HUES6 (cell line): Measurements from ENCODE around the gene ZBTB8OS.
"Not testable (repeated sequence)": the region's sequence is repeated elsewhere in the genome, so short reads cannot be mapped to it uniquely, and the experiment has no call there.

Experiments
- H3K27ac ChIP-seq: 2 replicates; pipeline ENCODE4 v1.7.0; 2013; ENCODE audit warnings: low read depth, mild to moderate bottlenecking, low read length, inconsistent platforms
- H3K27me3 ChIP-seq: 2 replicates; pipeline ENCODE4 v1.6.1; 2013; ENCODE audit warnings: low read length; ENCODE audit not compliant: control insufficient read depth, insufficient read depth
- H3K36me3 ChIP-seq: 2 replicates; pipeline ENCODE4 v1.6.1; 2013; ENCODE audit warnings: low read length; ENCODE audit not compliant: control insufficient read depth, insufficient read depth
- H3K4me1 ChIP-seq: 2 replicates; pipeline ENCODE4 v1.6.1; 2013; ENCODE audit warnings: low read length; ENCODE audit not compliant: control insufficient read depth, insufficient read depth
- H3K4me3 ChIP-seq: 2 replicates; pipeline ENCODE4 v1.5.1; 2013; ENCODE audit warnings: low read depth, low read length
- H3K9ac ChIP-seq: one replicate; pipeline ENCODE4 v1.6.1; 2013; ENCODE audit warnings: mild to moderate bottlenecking, low read length
- H3K9me3 ChIP-seq: 2 replicates; pipeline ENCODE4 v1.6.1; 2013; ENCODE audit warnings: low read depth, low read length; ENCODE audit not compliant: control insufficient read depth, insufficient read depth

The ZBTB8OS gene

DNA sequence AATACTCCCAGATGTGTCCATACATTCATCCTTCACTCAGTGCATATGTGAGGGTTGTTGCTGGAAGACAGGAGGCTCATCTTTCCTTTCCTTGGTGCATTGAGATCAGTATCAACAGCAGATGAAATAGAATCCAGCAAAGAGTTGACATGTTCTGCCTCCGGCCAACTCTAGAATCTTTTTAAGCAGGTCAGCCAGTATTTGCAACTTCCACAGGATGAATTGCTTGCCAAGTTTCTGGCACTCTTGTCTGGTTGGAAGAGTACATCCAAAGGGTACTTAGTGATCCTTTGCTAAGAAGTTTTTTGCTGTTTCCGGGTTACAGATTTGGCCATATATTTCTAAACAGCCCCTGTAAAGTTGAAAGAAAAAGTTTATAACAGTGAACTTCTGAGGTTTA is 31.2 kb upstream of the ZBTB8OS start:
- Histone ChIP-seq H3K36me3 (peaks cover 96% of the 10 kb centered on the region), H3K9me3 (no peaks in the 10 kb centered on the region), H3K4me1 (no peaks in the 10 kb centered on the region), H3K4me3 (no peak overlapping the region), H3K9ac (no peak overlapping the region), H3K27me3 (no peaks in the 10 kb centered on the region), H3K27ac (no peak overlapping the region)

DNA sequence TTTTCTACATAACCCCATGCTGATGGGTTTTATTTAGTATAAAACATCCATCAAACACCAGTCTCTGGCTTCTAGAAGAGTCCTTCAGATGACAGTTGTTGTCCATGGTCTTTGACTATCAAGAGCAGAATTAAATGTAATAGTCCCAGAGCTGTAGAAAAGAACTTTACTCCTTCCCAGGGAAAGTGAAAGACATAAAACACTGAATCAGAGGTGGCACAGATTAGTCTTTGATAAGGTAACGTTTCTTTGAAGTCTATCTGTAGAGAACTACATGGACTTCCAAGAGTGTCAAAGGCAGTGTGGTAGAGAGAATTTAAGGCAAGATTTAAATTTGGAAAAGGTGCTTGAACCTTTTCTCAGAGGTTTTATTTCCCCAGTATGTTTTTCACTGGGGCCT is 30.3 kb upstream of the ZBTB8OS start:
- peaks cover 96% of the 10 kb centered on the region for H3K36me3 ChIP-seq
- no peaks in the 10 kb centered on the region for H3K9me3 ChIP-seq
- H3K9ac ChIP-seq = no peak overlapping the region
- H3K4me3 ChIP-seq = no peak overlapping the region
- H3K27me3 ChIP-seq = no peaks in the 10 kb centered on the region
- no peaks in the 10 kb centered on the region for H3K4me1 ChIP-seq
- no peak overlapping the region for H3K27ac ChIP-seq

DNA sequence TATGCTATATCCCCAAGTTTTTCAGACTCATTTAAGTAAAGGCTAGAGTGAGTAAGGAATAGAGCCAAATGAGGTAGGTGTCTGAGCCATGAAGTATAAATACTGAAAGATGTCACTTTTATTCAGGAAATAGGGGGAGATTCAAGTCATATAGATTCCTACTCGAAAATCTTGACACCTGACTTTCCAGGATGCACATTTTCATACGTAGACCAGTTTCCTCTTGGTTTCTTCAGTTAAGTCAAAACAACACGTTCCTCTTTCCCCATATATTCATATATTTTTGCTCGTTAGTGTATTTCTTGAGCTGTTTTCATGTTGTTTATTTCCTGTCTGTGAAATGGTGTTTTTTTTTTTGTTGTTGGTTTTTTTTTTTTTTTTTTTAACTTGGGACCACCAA is 29.6 kb upstream of the ZBTB8OS start:
- H3K9me3 ChIP-seq, H3K4me3 ChIP-seq, H3K27me3 ChIP-seq, H3K4me1 ChIP-seq, H3K9ac ChIP-seq, H3K27ac ChIP-seq: not testable (repeated sequence)
- peaks cover 95% of the 10 kb centered on the region for H3K36me3 ChIP-seq

DNA sequence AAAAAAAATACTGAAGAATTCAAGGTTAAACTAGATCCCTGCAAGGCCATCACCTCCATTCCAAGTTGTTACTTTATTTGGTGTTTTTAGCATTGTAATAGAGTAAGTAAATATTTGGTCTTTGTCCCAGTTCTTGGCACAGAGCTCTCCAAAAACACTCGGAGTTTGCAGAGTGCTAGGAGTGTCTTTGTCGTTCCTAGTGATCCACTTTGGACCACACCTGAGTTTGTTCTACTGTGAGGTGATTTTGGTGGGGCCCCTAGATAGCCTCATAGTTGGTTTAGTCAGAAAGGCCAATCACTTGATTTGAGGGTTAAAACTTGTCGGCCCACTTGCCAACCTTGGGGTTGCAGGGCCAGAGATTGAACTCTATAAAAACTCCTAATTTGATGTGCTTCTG is 26.6 kb upstream of the ZBTB8OS start:
- no peak overlapping the region for H3K9ac ChIP-seq
- no peaks in the 10 kb centered on the region for H3K4me1 ChIP-seq
- H3K9me3 ChIP-seq = no peaks in the 10 kb centered on the region
- peaks cover 94% of the 10 kb centered on the region for H3K36me3 ChIP-seq
- no peaks in the 10 kb centered on the region for H3K27me3 ChIP-seq
- no peak overlapping the region for H3K4me3 ChIP-seq
- no peak overlapping the region for H3K27ac ChIP-seq

DNA sequence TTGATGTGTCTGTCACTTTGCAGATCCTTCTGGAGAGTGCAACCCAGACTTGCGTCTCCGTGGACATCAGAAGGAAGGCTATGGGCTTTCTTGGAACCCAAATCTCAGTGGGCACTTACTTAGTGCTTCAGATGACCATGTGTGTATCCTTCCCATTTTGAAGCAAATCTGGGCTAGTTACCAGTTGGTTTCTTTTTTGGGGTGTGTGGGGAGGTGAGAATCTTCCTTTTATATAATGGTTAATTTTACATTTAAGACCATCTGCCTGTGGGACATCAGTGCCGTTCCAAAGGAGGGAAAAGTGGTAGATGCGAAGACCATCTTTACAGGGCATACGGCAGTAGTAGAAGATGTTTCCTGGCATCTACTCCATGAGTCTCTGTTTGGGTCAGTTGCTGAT is 18.4 kb upstream of the ZBTB8OS start:
- H3K27me3 ChIP-seq, H3K4me3 ChIP-seq, H3K27ac ChIP-seq, H3K9me3 ChIP-seq, H3K9ac ChIP-seq, H3K4me1 ChIP-seq: not testable (repeated sequence)
- H3K36me3 ChIP-seq = peaks cover 96% of the 10 kb centered on the region

DNA sequence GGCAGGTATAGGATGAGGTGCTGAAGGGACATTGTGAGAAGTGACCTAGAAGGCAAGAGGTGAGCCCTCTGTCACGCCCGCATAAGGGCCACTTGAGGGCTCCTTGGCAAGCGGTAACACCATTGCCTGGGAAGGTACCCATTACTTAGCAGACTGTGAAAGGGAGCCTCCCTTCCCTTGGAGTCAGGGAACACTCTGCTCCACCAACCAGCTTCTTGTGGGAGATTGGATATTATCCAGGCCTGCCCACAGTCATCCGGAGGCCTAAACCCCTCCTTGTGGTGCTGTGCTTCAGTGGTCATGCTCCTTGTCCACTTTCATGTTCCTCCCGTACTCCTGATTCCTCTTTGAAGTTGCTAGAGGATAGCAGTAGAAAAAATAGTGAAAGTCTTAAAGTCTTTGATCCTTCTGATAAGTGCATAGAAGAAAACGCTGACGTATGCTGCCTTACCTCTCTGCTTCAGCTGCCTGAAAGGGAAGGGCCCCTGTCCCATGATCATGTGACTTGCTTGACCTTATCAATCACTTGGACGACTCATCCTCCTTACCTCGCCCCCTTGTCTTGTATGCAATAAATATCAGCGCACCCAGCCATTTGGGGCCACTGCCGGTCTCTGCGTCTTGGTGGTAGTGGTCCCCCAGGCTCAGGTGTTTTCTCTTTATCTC is 16.7 kb upstream of the ZBTB8OS start:
- Histone ChIP-seq H3K27ac (no peak overlapping the region), H3K4me3 (no peak overlapping the region), H3K36me3 (peaks cover 96% of the 10 kb centered on the region), H3K27me3 (no peaks in the 10 kb centered on the region), H3K9me3 (no peaks in the 10 kb centered on the region), H3K9ac (no peak overlapping the region), H3K4me1 (no peaks in the 10 kb centered on the region)

DNA sequence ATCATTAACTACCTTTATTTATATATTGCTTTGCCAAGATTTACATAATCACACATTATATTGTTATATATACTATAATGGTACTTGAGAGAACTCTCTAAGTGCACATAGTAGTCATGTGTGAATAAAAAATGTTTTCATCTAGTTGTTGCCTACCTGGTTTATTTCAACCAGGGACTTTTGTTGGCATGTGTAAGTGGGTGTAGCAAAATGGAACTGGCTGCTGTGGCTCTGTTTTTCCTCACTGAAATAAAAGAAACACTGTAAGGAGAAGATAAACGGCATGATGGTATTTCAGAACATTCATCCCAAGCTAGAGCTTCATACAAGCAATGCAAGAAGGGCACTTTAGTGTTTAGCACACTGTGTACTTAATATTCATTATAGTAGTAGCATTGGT is 15.6 kb upstream of the ZBTB8OS start:
- H3K27me3 ChIP-seq = no peaks in the 10 kb centered on the region
- H3K27ac ChIP-seq = no peak overlapping the region
- no peaks in the 10 kb centered on the region for H3K4me1 ChIP-seq
- no peak overlapping the region for H3K9ac ChIP-seq
- H3K4me3 ChIP-seq = no peak overlapping the region
- H3K9me3 ChIP-seq = no peaks in the 10 kb centered on the region
- H3K36me3 ChIP-seq = peaks cover 96% of the 10 kb centered on the region

DNA sequence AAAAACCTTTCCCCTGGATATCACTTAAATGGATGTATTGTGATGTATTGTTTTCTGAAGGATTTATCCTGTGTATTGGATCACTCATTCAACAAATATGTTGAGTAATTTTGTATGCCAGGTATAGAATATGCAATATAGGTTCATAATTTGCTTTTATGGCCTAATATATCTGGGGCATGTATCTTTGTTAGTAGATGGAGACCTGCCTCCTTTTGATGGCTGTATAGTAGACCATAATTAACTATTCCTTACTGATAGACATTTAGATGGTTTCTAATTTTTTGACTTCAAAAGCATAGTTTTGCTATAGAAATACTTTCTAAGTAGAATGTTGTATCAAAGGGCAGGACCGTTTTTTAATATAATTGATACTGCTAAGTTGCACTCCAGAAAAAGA is 9.2 kb upstream of the ZBTB8OS start:
- Histone ChIP-seq H3K27me3 (no peaks in the 10 kb centered on the region), H3K36me3 (peaks cover 95% of the 10 kb centered on the region), H3K4me3 (no peak overlapping the region), H3K9me3 (no peaks in the 10 kb centered on the region), H3K27ac (no peak overlapping the region), H3K9ac (no peak overlapping the region), H3K4me1 (no peaks in the 10 kb centered on the region)

DNA sequence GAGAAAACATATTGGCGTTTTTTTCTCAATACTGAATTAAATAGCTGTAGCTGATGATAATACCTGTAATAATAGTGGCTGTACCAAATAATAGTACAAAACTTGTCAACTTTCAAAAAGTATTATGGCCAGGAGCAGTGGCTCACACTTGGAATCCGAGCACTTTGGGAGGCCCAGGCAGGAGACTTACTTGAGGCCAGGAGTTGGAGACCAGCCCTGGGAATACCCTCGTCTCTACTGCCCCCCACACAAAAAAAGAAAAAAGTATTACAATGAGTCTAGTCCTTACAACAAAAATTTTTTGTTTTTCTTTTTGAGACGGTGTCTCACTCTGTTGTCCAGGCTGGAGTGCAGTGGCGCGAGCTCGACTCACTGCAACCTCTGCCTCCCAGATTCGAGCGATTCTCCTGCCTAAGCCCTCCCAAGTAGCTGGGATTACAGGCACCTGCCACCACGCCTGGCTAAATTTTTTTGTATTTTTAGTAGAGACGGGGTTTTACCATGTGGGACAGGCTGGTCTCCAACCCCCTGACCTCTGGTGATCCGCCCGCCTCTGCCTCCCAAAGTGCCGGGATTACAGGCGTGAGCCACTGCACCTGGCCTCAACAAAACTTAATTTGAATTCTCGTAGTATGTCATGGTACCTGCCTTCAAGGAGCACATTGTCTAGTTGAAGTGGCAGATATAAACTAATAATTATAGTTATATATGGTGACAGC is 2.1 kb upstream of the ZBTB8OS start:
- Histone ChIP-seq H3K27me3 (no peaks in the 10 kb centered on the region), H3K9ac (peak overlapping the region; percentile 100), H3K4me1 (peaks cover 15% of the 10 kb centered on the region), H3K9me3 (peaks cover 2% of the 10 kb centered on the region; the same call in 1 of the 2 replicates), H3K27ac (peak overlapping the region; percentile 97; the same call in 1 of the 2 replicates), H3K36me3 (peaks cover 62% of the 10 kb centered on the region), H3K4me3 (peak overlapping the region; percentile 93)

DNA sequence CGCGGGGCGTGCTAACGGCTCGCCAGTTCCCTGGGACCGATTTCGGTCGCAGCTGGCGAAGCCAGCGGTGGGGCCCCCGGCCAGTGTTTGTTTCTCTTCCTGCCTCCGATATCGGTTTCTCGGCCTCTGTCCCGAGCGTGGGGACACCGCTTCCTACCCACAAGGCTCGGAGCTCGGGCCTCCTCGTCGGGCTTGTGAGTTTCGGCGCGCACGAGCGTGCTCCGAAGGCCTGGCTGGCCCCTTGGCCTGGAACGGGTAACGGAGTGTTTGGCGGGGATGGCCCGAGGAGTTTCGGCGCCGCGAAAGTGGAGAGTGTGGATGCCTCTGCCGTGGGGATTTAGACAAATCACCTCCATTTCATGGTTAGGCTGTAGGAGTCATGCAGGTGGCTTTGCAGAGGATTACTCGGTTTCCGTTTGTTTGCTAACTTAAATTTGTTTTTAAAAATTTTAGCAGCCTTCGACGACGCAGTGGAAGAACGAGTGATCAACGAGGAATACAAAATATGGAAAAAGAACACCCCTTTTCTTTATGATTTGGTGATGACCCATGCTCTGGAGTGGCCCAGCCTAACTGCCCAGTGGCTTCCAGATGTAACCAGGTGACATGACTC is 1.2 kb upstream of the ZBTB8OS start:
- peak overlapping the region; percentile 100 for H3K9ac ChIP-seq
- peaks cover 4% of the 10 kb centered on the region; the same call in 1 of the 2 replicates for H3K9me3 ChIP-seq
- H3K4me1 ChIP-seq = peaks cover 15% of the 10 kb centered on the region
- peak overlapping the region; percentile 97 for H3K27ac ChIP-seq
- H3K4me3 ChIP-seq = peak overlapping the region; percentile 93
- no peaks in the 10 kb centered on the region for H3K27me3 ChIP-seq
- peaks cover 55% of the 10 kb centered on the region for H3K36me3 ChIP-seq

DNA sequence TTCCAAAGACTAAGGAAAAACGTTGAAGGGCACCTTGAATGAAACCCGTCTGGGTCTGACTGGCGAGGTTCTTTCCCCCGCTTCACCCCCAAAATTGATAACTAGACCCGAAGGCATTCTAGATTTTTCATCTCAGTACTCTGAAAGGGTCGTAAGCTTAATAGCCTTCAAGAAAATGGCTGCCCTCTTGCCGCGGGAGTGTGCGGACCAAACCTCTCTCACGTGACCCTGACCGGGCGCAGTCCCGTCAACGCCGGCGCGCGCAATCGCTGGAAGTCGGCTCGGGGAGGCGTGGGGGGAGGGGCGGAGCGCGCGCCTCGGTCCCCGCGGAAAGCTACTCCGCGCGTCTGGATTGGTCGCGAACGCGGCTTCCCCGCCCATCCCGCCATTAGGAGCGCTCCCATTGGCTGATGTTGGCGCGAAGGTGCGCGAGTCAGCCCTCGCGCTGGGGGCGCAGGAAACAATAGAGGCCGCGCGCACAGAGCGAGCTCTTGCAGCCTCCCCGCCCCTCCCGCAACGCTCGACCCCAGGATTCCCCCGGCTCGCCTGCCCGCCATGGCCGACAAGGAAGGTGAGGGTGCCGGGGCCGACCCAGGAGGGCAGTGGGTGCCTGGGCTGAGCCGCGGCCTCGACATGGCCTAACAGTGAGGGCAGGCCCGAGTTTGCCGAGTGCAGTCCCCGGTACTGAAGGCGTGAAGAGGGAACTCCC is 556 bp upstream of the ZBTB8OS start, which contains the start of gene RBBP4:
Gene RBBP4 (plus strand): TSS at position 457 of the 709 bp plus-strand sequence. CDS start 99 bp downstream, at position 556.
- Histone ChIP-seq H3K27ac (peak within 1 kb of the TSS; percentile 98), H3K9me3 (peaks cover 4% of the 10 kb centered on the region; the same call in 1 of the 2 replicates), H3K27me3 (no peaks in the 10 kb centered on the region), H3K4me3 (peak within 1 kb of the TSS; percentile 93), H3K9ac (peak within 1 kb of the TSS; percentile 100), H3K36me3 (peaks cover 49% of the 10 kb centered on the region), H3K4me1 (peaks cover 15% of the 10 kb centered on the region)
